ENCODE measurements around the gene ORM2.
"Not testable (repeated sequence)": the region's sequence is repeated elsewhere in the genome, so short reads cannot be mapped to it uniquely, and the experiment has no call there.

The ORM2 gene

GRCh38 chr9:114332474-114333040, 2.9 kb downstream of the ORM2 start:
- DNase-seq (ENCODE audit: low read depth), result not testable (repeated sequence)

- DNase-seq (ENCODE audit: low read depth), result not testable (repeated sequence)
Measured at GRCh38 chr9:114333718-114334117, 4.0 kb downstream of the ORM2 start.

GRCh38 chr9:114334490-114334889, 4.8 kb downstream of the ORM2 start:
- no peak for DNase-seq (ENCODE audit: low read depth)

- no peak for DNase-seq (ENCODE audit: low read depth)
Measured at GRCh38 chr9:114335745-114336144, 6.1 kb downstream of the ORM2 start.

GRCh38 chr9:114336157-114336556, 6.5 kb downstream of the ORM2 start:
- DNase-seq (ENCODE audit: low read depth), result no peak

GRCh38 chr9:114336699-114337395, 7.2 kb downstream of the ORM2 start:
- no peak for DNase-seq (ENCODE audit: low read depth)

GRCh38 chr9:114338187-114338586, 8.5 kb downstream of the ORM2 start:
- no peak for DNase-seq (ENCODE audit: low read depth)

- peak; percentile 24 for DNase-seq (ENCODE audit: low read depth)
Measured at GRCh38 chr9:114339130-114339908, 9.7 kb downstream of the ORM2 start.

- DNase-seq (ENCODE audit: low read depth), result no peak
Measured at GRCh38 chr9:114341152-114341830, 11.6 kb downstream of the ORM2 start.

- no peak for DNase-seq (ENCODE audit: low read depth)
Measured at GRCh38 chr9:114341991-114342390, 12.3 kb downstream of the ORM2 start.

GRCh38 chr9:114342755-114343440, 13.2 kb downstream of the ORM2 start:
- no peak for DNase-seq (ENCODE audit: low read depth)

- DNase-seq (ENCODE audit: low read depth), result no peak
Measured at GRCh38 chr9:114343471-114344187, 14.0 kb downstream of the ORM2 start.

GRCh38 chr9:114344188-114344566, 14.5 kb downstream of the ORM2 start:
- no peak for DNase-seq (ENCODE audit: low read depth)

- DNase-seq (ENCODE audit: low read depth), result no peak
Measured at GRCh38 chr9:114344692-114345091, 15.0 kb downstream of the ORM2 start.

- DNase-seq (ENCODE audit: low read depth), result no peak
Measured at GRCh38 chr9:114345493-114346065, 15.9 kb downstream of the ORM2 start.

- no peak for DNase-seq (ENCODE audit: low read depth)
Measured at GRCh38 chr9:114346146-114346545, 16.5 kb downstream of the ORM2 start.

GRCh38 chr9:114347675-114348074, 18.0 kb downstream of the ORM2 start:
- DNase-seq (ENCODE audit: low read depth), result no peak

- no peak for DNase-seq (ENCODE audit: low read depth)
Measured at GRCh38 chr9:114348261-114348905, 18.7 kb downstream of the ORM2 start.

- DNase-seq (ENCODE audit: low read depth), result peak; percentile 69
Measured at GRCh38 chr9:114348906-114349482, 19.3 kb downstream of the ORM2 start.
